GM18520 (cell line): ENCODE results near the gene NLGN4Y.

ENCODE experiments used
- ATAC-seq: cut with Tn5 transposase; IDR thresholded peaks from one replicate; pipeline ENCODE4 v1.9.1; 2021; ENCODE audit not compliant: unreplicated experiment

NLGN4Y gene

GRCh38 chrY:14644157-14644952, 120.0 kb downstream of the NLGN4Y start:
- no peak for ATAC-seq

GRCh38 chrY:14679181-14679580, 154.9 kb downstream of the NLGN4Y start:
- ATAC-seq, result no peak

- ATAC-seq, result no peak
These were observed 170.2 kb downstream of the NLGN4Y start for GRCh38 chrY:14694543-14694942.

- ATAC-seq, result no peak
These were observed 183.8 kb downstream of the NLGN4Y start for GRCh38 chrY:14708158-14708557.

- no peak for ATAC-seq
These were observed 217.3 kb downstream of the NLGN4Y start for GRCh38 chrY:14741596-14741995.

- ATAC-seq, result no peak
These were observed 224.0 kb downstream of the NLGN4Y start for GRCh38 chrY:14748329-14748728.

- ATAC-seq, result no peak
These were observed 231.2 kb downstream of the NLGN4Y start for GRCh38 chrY:14755571-14755970.

GRCh38 chrY:14762903-14763302, 238.6 kb downstream of the NLGN4Y start:
- ATAC-seq, result no peak

- ATAC-seq, result no peak
These were observed 239.3 kb downstream of the NLGN4Y start for GRCh38 chrY:14763600-14763999.

- no peak for ATAC-seq
These were observed 253.9 kb downstream of the NLGN4Y start for GRCh38 chrY:14778208-14778607.

- no peak for ATAC-seq
These were observed 268.8 kb downstream of the NLGN4Y start for GRCh38 chrY:14793104-14793503.

GRCh38 chrY:14793674-14794073, 269.3 kb downstream of the NLGN4Y start:
- no peak for ATAC-seq

GRCh38 chrY:14798010-14798409, 273.7 kb downstream of the NLGN4Y start:
- ATAC-seq, result no peak

- no peak for ATAC-seq
These were observed 276.8 kb downstream of the NLGN4Y start for GRCh38 chrY:14801096-14801495.

- no peak for ATAC-seq
These were observed 277.8 kb downstream of the NLGN4Y start for GRCh38 chrY:14802125-14802524.

GRCh38 chrY:14804041-14804440, 279.7 kb downstream of the NLGN4Y start:
- ATAC-seq, result no peak

- ATAC-seq, result no peak
These were observed 294.1 kb downstream of the NLGN4Y start for GRCh38 chrY:14818452-14818851.

GRCh38 chrY:14822201-14822600, 297.9 kb downstream of the NLGN4Y start:
- ATAC-seq, result no peak

GRCh38 chrY:14822906-14823305, 298.6 kb downstream of the NLGN4Y start:
- no peak for ATAC-seq

- ATAC-seq, result no peak
These were observed 300.3 kb downstream of the NLGN4Y start for GRCh38 chrY:14824583-14824982.

GRCh38 chrY:14825728-14826127, 301.4 kb downstream of the NLGN4Y start:
- no peak for ATAC-seq

GRCh38 chrY:14828531-14828930, 304.2 kb downstream of the NLGN4Y start:
- no peak for ATAC-seq

- ATAC-seq, result no peak
These were observed 305.1 kb downstream of the NLGN4Y start for GRCh38 chrY:14829366-14829885.
